Measurements from ENCODE around the gene AGPS.

The AGPS gene

DNA sequence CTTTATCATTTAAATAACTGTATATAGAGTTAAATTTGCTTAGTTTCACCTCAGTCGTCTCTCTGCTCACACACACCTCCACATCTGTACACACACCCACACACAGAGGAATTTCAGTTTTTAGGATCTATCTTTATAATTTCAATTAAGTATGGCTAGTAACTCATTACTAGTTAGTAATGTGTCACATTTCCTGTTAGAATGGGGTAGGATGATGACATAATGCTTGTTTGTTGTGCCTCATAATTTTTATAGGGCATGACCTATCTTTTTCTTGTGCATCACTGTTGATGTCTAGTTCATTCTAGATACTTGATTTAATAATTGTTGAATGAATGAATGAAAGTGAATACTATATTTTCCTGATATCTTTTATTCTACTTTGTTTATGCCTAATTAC is 108.6 kb downstream of the AGPS start:
- H3K4me3 ChIP-seq (ENCODE audit: low read length), result no peak overlapping the region
- no peak for DNase-seq (ENCODE audit: low read depth, low spot score)

DNA sequence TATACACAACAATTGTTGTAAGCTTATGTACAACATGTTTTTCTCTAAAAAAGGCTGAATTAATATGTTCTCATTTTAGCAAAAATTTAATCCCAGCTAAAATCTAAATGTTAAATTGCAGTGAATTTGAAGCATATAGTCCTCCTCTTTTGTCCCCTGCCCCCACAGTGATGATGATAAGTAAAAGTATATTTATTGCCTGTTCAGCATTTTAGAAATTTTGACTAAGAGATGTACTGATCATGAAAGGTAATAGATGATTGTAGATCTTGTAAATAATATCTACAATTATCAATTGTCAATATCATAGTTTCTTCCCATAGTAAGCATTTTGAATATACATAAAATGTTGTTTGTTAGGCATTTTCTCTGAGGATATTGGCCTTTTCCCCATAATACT is 113.9 kb downstream of the AGPS start:
- no peak overlapping the region for H3K4me3 ChIP-seq (ENCODE audit: low read length)
- no peak for DNase-seq (ENCODE audit: low read depth, low spot score)

DNA sequence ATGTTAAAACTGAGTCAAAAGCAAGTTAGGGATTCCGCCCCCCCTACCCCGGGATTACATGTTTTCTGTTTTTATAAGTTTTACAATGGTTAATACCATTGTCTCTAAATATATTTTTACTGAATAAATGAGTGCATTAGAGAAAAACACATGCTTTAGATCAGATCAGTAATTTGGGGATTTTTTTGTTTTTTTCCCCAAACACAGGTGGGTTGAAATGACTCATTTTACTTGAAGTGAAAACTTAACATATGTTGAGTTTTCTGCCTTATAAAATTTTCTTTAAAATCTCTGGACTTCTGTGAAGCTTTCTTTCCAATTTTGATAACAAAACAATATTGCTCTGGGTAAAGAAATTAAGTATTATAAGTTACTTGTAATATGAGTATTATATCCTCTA is 114.4 kb downstream of the AGPS start:
- DNase-seq (ENCODE audit: low read depth, low spot score), result no peak

DNA sequence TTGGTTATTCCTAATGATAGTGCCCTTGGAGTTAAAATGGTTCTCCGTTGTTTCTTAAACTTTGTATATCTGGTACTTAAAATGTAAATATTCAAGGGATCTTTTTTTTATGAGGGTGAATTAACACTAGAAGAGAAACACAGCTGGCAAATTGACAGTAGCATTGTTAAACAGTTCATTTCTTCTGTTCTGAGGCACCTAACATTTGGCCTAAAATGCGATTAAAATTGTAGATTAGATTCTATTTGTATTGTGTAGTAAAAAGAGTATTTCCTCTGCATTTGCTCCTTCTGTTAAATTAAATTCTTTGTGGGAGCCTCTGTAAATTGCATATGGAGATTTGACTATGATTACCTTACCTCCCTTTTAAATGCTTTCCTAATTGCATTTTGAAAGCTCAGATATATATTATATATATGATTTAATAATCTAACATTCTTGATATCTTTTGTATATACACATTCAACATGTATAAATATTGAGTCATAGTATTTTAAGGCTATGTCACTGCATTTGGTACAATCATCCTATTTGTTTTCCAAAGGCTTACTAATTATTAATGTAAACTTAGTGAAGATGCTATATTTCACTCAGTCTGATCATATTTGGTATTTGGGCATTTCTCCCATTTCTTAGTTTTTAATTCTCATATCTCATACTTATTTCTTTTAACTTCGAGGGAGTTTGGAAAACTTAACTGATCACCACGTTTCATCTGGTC is 124.4 kb downstream of the AGPS start:
- DNase-seq (ENCODE audit: low read depth, low spot score), result no peak
- no peak overlapping the region for H3K4me3 ChIP-seq (ENCODE audit: low read length)

More for the DNA sequence above, 114.4 kb downstream of the AGPS start:
- H3K4me3 ChIP-seq (ENCODE audit: low read length), result no peak overlapping the region

DNA sequence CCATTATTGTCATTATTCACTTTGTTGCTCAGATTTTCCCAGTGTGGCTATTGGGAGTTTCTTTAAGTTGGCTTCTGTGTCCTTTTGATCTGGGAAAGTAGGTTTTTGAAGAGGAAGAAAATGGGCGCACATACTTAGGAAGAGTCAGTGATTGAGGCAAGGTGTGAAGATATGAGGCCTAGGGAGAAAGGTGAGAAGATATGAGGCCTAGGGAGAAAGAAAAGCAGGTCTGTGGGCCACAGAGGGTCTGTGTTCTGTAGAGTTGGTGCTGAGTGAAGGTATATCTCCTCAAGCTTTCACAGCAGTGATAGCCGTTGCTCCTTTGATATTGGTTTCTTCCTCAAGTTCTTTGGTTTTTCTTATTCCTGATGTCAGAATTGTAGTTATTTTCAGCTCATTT is 126.2 kb downstream of the AGPS start:
- no peak for DNase-seq (ENCODE audit: low read depth, low spot score)
- H3K4me3 ChIP-seq (ENCODE audit: low read length), result no peak overlapping the region

DNA sequence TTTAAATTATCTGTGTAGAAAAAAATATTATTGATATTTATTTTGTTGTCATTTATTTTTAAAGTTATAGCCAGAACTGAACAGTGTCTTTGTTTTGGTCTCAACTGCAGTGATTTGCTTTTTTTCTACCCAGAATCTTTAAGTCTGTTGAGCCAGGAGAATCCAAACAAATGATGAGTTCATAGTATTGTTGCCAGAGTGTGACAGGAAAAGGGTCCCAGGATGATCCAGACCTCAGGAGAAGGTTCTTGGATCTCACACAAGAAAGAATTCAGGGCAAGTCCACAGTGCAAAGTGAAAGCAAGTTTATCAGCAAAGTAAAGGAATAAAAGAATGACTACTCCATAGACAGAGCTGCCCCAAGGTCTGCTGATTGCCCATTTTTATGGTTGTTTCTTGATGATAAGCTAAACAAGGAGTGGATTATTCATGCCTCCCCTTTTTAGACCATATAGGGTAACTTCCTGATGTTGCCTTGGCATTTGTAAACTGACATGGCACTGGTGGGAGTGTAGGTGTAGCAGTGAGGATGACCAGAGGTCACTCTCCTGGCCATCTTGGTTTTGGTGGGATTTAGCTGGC is 127.1 kb downstream of the AGPS start:
- no peak for DNase-seq (ENCODE audit: low read depth, low spot score)
- no peak overlapping the region for H3K4me3 ChIP-seq (ENCODE audit: low read length)

DNA sequence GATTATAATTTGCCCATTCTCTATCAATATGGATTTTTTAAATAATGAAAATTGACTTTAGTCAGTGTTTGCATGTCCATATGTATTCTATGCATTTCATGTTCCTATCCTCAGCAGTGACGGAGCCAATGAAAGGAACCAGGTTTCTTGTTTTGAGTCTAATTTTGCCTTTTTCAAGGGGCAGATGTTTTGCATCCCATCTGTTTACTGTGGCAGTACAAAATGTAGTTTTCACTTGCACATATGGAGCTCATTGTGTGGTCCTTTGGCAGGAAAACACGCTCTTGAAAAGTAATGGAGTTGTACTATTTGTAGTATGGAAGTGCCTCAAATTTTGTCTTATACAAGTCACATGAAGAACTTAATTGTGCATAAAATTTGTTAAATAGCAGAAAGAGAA is 127.8 kb downstream of the AGPS start:
- H3K4me3 ChIP-seq (ENCODE audit: low read length), result no peak overlapping the region
- DNase-seq (ENCODE audit: low read depth, low spot score), result no peak

DNA sequence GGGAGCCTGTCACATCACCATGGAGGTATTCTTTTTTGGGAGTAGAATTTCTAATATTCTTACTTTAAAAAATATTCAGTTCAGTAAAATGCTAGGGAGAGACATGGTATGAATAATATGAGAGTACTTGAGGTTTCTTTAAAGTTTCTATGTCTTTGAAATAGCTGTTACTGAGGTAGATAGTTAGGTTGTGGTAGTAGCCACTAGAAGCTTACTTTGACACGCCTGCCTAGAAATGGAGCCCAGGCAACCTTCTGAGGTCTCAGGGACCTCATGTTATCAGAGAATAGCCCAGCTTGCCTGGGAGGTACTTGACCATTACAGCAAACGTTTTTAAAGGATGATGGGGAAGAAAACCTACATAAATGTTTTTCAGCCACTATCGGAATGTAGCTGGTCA is 131.2 kb downstream of the AGPS start:
- no peak overlapping the region for H3K4me3 ChIP-seq (ENCODE audit: low read length)
- no peak for DNase-seq (ENCODE audit: low read depth, low spot score)

DNA sequence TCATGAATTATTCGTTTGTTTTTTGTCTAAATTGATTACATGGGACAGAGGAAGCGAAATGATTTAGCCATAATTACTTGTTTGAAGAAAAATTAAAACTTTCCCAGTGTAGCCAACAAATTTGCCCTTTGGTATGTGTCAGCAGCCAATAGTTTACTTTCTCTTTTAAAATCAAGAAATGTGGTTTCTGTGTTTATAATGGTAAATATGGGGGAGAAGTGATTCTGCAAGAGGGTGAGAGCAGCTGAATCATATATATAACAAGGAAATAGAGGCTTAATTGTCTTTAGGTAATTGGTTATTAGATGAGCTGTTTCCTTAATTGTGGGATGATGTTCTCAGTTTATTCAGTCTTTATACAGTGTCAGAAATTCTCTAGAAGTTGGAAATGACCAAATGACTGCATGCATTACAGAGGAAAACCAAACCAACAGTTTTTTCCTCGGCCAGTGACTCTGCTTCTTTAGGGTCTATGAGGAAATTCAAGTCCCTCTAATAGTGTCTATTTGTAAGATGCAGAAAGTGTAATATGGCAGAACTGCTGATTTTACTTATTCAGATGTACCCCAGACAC is 132.9 kb downstream of the AGPS start:
- H3K4me3 ChIP-seq (ENCODE audit: low read length), result no peak overlapping the region
- no peak for DNase-seq (ENCODE audit: low read depth, low spot score)

DNA sequence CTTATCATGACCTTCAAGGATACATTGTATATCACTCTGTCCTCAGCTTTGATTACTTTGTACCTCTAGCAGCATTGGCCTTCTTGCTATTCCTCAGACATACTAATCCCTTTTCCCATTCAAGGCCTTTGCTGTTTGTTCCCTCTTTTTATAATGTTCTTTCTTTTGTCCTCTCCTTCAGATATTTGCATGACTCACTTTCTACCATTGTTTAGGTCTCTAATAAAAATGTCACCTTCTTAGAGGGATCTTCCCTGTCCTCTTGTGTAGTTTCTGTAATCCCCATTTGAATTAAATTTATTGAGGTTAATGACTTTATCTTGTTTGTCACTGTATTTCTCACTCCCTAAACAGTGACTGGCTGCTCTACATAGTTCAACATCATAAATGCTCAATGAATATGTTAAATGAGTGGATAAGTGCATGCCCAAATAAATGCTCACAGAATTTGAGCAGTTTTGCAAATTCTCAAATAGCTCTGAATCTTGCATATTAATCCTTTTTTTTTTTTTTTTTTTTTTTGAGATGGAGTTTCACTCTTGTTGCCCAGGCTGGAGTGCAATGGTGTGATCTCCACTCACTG is 135.9 kb downstream of the AGPS start:
- no peak for DNase-seq (ENCODE audit: low read depth, low spot score)
- H3K4me3 ChIP-seq (ENCODE audit: low read length), result no peak overlapping the region

DNA sequence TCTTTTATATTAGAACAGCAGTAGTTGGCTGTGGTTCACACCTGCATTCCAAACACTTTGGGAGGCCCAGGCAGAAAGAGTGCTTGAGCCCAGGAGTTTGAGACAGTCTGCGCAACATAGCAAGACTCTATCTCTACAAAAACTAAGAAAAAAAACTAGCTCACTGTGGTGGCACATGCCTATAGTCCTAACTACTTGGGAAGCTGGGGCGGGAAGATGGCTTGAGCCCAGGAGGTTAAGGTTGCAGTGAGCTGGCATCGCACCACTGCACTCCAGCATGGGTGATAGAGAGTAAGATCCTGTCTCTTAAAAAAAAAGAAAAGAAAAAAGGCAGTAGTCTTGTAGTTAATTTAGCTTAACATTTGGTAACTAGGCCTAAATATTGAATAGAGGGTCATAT is 136.6 kb downstream of the AGPS start:
- DNase-seq (ENCODE audit: low read depth, low spot score), result no peak
- no peak overlapping the region for H3K4me3 ChIP-seq (ENCODE audit: low read length)

DNA sequence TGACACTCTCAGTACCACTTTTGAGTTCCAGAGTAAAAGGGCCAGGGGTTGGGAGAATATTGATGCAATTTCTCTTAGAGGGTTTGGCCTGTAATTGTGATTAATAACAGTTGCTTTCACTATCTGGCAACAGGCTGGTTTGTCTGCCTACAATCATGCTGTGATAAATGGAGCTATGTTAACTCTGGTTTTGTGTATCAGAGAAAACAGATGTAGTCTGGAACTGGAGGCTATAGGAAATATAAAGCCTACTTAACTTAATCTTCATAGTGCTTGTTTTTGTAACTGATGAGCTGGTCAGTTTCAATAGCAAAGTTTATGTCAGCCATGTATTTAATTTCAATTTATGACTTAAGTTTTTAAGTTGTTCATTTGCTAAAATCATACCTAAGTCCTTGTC is 138.0 kb downstream of the AGPS start:
- no peak overlapping the region for H3K4me3 ChIP-seq (ENCODE audit: low read length)
- no peak for DNase-seq (ENCODE audit: low read depth, low spot score)

DNA sequence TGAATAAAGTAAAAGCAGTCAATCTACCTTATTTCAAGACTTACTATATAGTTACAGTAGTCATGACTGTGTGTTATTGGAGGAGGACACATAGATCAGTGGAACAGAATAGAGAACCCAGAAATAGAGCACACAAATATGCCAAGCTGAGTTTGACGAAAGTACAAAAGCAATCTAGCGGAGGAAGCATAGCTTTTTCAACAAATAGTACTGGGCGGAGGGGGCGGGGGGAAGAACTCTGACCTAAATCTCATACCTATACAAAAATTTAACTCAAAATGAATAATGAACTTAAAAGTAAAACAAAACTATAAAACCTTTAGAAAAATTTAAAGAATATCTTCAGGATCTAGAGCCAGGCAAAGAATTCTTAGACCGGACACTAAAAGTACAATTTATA is 139.1 kb downstream of the AGPS start:
- H3K4me3 ChIP-seq (ENCODE audit: low read length), result no peak overlapping the region
- no peak for DNase-seq (ENCODE audit: low read depth, low spot score)

DNA sequence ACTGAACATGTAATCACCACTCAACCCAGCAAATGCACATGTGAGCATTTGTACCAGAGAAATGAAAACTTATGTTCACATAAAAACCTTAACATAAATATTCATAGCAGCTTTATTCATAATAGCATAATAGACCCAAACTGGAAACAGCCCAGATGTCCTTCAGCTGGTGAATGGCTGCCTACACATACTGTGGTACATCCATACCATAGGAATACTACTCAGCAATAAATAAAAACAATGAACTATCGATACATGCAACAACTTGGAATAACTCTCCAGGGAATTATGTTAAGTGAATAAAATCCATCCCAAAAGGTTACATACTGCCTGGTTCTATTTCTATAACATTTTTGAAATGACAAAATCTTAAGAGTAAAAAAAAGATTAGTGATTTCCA is 140.0 kb downstream of the AGPS start:
- no peak for DNase-seq (ENCODE audit: low read depth, low spot score)
- H3K4me3 ChIP-seq (ENCODE audit: low read length), result no peak overlapping the region

DNA sequence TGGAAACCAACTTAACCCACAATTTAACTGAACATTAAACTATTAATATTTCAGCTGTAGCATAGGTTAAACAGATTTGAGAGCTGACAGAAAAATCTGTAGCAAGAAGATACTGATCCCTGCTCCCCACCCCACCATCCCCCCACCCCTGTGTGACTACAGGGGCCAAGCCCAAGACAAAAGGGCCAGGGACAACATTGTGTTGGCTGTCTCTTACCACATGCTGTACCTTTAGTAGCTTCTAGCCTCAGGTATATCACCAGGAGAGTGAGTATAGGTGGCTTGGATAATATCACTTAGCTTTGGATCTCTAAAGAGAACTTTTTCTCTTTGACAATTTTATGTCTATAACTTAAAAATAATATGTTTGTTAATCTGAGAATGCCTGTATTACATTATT is 140.7 kb downstream of the AGPS start:
- no peak overlapping the region for H3K4me3 ChIP-seq (ENCODE audit: low read length)
- DNase-seq (ENCODE audit: low read depth, low spot score), result no peak

DNA sequence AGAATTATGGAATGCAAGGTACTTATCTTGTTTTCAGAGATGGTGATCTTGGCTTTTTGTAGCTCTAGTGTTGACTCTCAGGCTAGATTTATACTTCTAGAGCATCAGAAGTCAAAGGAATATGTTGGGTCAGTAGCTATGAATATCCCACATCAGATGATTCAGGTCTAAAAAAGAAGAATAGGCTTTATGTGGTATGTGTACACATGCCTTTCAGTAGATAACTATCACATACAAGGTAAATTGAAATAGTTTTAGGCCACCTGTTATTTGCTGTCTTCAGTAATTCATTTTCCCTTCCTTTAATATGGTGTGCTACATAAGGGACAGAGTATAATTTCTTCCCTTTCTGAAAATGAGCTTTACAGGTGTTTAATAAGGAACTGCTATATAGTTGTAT is 142.4 kb downstream of the AGPS start:
- no peak for DNase-seq (ENCODE audit: low read depth, low spot score)
- H3K4me3 ChIP-seq (ENCODE audit: low read length), result no peak overlapping the region

DNA sequence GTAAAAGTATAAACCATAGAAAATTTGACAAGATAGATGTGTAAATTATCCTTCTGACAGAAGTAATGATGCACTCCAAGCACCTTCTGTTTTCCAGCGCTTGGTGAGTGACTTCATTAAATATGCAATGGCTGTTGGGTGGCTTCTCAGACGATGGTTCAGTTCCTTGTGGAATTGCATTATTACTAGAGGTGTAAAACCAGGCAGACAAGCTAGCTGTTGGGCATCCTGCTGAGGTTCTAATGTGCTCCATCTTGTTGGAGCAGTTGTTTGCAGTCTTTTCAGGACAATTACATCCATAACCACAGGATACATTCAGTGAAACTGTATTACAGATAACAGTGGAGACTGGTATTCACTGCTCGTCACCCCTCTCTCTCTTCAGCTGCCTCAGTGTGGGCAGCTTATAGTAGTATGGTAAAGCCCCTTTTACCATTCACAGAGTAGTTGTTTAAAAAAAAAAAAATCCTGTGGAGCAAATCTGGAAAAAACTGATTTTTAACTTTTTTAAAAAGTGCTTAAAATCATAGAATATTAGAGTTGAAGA is 143.5 kb downstream of the AGPS start:
- no peak for DNase-seq (ENCODE audit: low read depth, low spot score)
- H3K4me3 ChIP-seq (ENCODE audit: low read length), result no peak overlapping the region

DNA sequence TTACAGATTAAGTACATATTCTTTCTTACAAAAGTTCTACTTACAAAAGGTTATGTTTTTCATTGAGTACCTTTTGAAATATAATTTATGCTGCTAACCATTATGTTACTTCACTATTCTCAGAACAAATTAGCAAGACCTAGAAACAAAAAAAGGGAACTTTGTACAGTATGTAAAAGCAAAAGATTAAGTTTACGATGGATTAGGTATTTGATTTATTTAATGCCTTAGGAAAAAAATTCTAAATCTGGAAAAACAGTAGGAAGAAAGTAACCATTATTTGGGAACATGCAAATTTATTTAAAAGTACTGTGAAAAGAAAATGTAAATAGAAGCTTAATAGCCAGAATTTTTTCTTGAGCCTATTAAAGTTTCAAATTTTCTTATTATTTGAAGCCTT is 144.6 kb downstream of the AGPS start:
- no peak overlapping the region for H3K4me3 ChIP-seq (ENCODE audit: low read length)

DNA sequence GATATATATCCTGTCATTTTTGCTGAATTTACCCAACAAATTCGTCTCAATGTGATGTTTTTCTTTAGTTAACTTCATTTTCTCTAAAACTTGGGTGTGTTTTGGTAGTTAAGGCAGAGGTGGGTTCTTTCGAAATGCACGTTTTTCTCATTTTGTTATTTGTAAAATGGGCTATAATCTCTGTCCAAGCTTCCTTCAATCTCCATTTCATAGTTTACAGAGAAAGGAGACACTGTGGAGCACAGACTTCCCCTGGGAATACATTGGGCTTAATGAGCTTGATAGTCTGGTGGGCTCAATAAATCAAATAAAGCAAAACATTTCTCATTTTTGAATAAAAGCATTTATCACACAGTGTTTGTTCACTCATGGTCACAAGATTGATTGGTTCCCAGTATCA is 145.1 kb downstream of the AGPS start:
- no peak for DNase-seq (ENCODE audit: low read depth, low spot score)
- H3K4me3 ChIP-seq (ENCODE audit: low read length), result no peak overlapping the region

More for the DNA sequence above, 144.6 kb downstream of the AGPS start:
- no peak for DNase-seq (ENCODE audit: low read depth, low spot score)

DNA sequence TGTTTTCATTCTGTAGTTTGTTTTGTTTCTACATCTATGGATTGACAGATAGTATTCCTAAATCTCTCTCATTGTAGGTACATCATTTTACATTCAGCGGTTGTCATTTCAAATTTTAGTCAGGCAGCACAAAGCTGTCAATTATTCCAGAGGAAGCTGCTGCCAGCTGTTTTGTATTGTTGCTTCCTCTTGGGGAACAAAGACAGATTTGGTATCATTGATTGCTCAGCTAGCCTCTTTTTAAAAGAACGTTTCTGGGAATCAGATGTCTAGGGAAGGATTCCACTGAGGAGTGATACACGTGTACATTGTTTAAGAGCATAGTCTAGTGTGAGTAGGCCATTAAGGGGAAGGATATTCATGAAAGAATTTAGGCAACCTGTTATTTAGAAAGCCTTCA is 145.8 kb downstream of the AGPS start:
- no peak for DNase-seq (ENCODE audit: low read depth, low spot score)
- H3K4me3 ChIP-seq (ENCODE audit: low read length), result no peak overlapping the region

Measured in Jurkat, Clone E6-1 (cell line).